Heart left ventricle (tissue), 13 donors: ENCODE measurements around the gene CDK4.

Source experiments
- POLR2A ChIP-seq, 2 donors: fragments of 450-650 bp; IDR thresholded peaks; one replicate each; pipeline ENCODE4 v1.6.1; 2017; ENCODE audit warnings: antibody characterized with exemption in 2 of 2, mild to moderate bottlenecking in 2 of 2, moderate library complexity in 2 of 2
- TF ChIP-seq, protein P1 (sequence below), 12 donors: fragments of 200-600 bp; sonication (generic) in 4 of 12; IDR thresholded peaks; one replicate each; pipeline versions ENCODE4 v1.5.0 to v1.8.0; 2018 to 2022; ENCODE audit warnings: antibody characterized with exemption in 12 of 12, mild to moderate bottlenecking in 5 of 12
- donor health status: ischemic (EF 13 %, LVEDD 7.1; RV severe dilation, severe dysfunction).
- donor health status: DM: no; HTN: yes; CAD: no.
- donor health status: DM: no; HTN: no; CAD: no.
- donor health status: ischemic (EF 25% LVEDD 6.9; RV normal size, moderate dysfunction).
- donor health status: ischemic (EF 25% LVEDD 5.7; RV mildly dilated, moderate dysfunction).
- donor health status: ischemic (EF 35%, LVEDD 5.7; RV mildly dilated, moderate dysfunction).
- donor health status: nonischemic (EF 11% LVEDD 7.7; RV severe dilation, severe dysfunction).
- donor health status: DM: yes; HTN: yes; CAD: no.
- donor health status: PGD.
- donor health status: ischemic (EF 29% LVEDD 5.4; RV normal size, mild dysfunction).
- donor health status: nonischemic (EF 23%, LVEDD 6.1; RV moderate dilation, normal function).

DNA sequence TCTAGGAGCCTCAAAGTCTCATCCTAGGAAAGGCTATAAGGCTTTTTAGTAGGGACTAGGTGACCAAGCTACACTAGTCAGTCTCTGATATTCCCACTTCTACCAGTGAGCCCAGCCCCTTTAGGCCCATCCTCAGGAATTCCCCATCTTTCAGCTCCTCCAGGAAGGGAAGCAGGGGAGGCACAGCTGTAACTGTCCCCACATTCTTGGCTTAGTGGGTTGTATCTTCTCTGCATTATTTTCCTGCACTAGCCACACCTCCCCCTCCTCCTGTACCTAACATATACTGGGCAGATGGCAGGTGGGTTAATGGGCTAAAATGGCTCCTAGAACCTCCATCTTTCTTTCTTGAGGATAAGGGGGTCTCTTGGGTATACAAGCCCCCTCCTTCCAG is 15.2 kb upstream of the CDK4 start:
- TF ChIP-seq, protein P1, sequence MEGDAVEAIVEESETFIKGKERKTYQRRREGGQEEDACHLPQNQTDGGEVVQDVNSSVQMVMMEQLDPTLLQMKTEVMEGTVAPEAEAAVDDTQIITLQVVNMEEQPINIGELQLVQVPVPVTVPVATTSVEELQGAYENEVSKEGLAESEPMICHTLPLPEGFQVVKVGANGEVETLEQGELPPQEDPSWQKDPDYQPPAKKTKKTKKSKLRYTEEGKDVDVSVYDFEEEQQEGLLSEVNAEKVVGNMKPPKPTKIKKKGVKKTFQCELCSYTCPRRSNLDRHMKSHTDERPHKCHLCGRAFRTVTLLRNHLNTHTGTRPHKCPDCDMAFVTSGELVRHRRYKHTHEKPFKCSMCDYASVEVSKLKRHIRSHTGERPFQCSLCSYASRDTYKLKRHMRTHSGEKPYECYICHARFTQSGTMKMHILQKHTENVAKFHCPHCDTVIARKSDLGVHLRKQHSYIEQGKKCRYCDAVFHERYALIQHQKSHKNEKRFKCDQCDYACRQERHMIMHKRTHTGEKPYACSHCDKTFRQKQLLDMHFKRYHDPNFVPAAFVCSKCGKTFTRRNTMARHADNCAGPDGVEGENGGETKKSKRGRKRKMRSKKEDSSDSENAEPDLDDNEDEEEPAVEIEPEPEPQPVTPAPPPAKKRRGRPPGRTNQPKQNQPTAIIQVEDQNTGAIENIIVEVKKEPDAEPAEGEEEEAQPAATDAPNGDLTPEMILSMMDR (IDR thresholded peaks at IDR 0.05): no peak
- no peak for TF ChIP-seq POLR2A (IDR thresholded peaks at IDR 0.05)
